Transverse colon (tissue), 4 donors: ENCODE measurements around the gene PPM1A. TPM values are rescaled to one million over a fixed set of nuclear protein-coding genes. Genes with fewer than 3 reads are reported as not detected.
A peak's percentile ranks its signal among the peaks of the same experiment; 100 is the strongest.

Source experiments
- DNase-seq: peaks from one replicate; pipeline ENCODE4 v3.0.0-alpha.2; 2019
- H3K27ac ChIP-seq, 4 donors: fragments of 200-600 bp; sonication (generic); 2 replicates each; pipeline ENCODE4 v1.5.1; 2016 to 2018; ENCODE audit warnings: inconsistent platforms in 4 of 4
- H3K27me3 ChIP-seq: fragments of 200-600 bp; sonication (generic); 2 replicates; pipeline ENCODE4 v1.5.1; 2017; ENCODE audit warnings: inconsistent platforms
- H3K36me3 ChIP-seq, 4 donors: fragments of 200-600 bp; sonication (generic); 2 replicates each; pipeline ENCODE4 v1.5.1; 2017 to 2019; ENCODE audit warnings: inconsistent platforms in 4 of 4
- H3K4me1 ChIP-seq, 4 donors: fragments of 200-600 bp; sonication (generic); 2 replicates each; pipeline ENCODE4 v1.5.1; 2017 to 2020; ENCODE audit warnings: inconsistent platforms in 4 of 4
- H3K4me3 ChIP-seq, 4 donors: fragments of 200-600 bp; sonication (generic); 1 replicate in 1 of 4; 2 replicates in 3 of 4; pipeline versions ENCODE4 v1.5.1 to v1.6.1; 2017 to 2019; ENCODE audit warnings: inconsistent platforms in 4 of 4
- H3K9me3 ChIP-seq, 2 donors: fragments of 200-600 bp; sonication (generic); 2 replicates each; pipeline ENCODE4 v1.5.1; 2017 to 2019; ENCODE audit warnings: inconsistent platforms in 2 of 2
- CTCF ChIP-seq, 5 experiments: fragments of 200-600 bp in 3 of 5; fragments of 450-650 bp in 2 of 5; sonication (generic) in 3 of 5; IDR thresholded peaks; 1 replicate in 2 of 5; 2 replicates in 3 of 5; pipeline ENCODE4 v1.5.1; 2016 to 2017; ENCODE audit warnings: antibody characterized with exemption in 5 of 5, inconsistent platforms in 3 of 5, mild to moderate bottlenecking in 2 of 5, moderate library complexity in 1 of 5
- EP300 ChIP-seq: sonication (generic); formaldehyde crosslinking; IDR thresholded peaks from one replicate; pipeline ENCODE4 v1.6.1; 2017; ENCODE audit warnings: antibody characterized with exemption, low read depth
- POLR2A ChIP-seq: fragments of 450-650 bp; IDR thresholded peaks from one replicate; pipeline ENCODE4 v1.6.1; 2016; ENCODE audit warnings: antibody characterized with exemption, mild to moderate bottlenecking, moderate library complexity
- POLR2AphosphoS5 ChIP-seq, 3 donors: sonication (generic); formaldehyde crosslinking; IDR thresholded peaks; one replicate each; pipeline ENCODE4 v1.6.1; 2016; ENCODE audit warnings: antibody characterized with exemption in 3 of 3
- WGBS, 2 donors: methylation state at CpG; one replicate each; pipeline ENCODE4 v1.1.5; 2018; ENCODE audit warnings: low coverage in 1 of 2; 5-methylcytosine and 5-hydroxymethylcytosine counted together
- in situ Hi-C, 4 donors: fragments of 200-750 bp; cut with MboI; loops; one replicate each; pipeline versions ENCODE4 v1.15.0 to v1.15.1; 2017; ENCODE audit warnings: low sequenced_read_pairs in 3 of 4, low pct_ligation_motif_present in 1 of 4, low pct_unique_long_range_greater_than_20kb in 1 of 4
- intact Hi-C: fragments of 100-400 bp; cut with DNase I; formaldehyde crosslinking; loops from one replicate; pipeline ENCODE4 v1.15.1; 2023; ENCODE audit warnings: low total_unique reads
- total RNA-seq, 4 donors: library from RNA; depleted of rRNA; stranded (reverse); fragments of >200 nt; gene quantifications; one replicate each; pipeline ENCODE4 v1.1.0, GENCODE V29; 2016

The PPM1A gene
- total RNA-seq, 4 donors from 2014 or later: 64.0 to 146 (median 93.2) TPM

DNA sequence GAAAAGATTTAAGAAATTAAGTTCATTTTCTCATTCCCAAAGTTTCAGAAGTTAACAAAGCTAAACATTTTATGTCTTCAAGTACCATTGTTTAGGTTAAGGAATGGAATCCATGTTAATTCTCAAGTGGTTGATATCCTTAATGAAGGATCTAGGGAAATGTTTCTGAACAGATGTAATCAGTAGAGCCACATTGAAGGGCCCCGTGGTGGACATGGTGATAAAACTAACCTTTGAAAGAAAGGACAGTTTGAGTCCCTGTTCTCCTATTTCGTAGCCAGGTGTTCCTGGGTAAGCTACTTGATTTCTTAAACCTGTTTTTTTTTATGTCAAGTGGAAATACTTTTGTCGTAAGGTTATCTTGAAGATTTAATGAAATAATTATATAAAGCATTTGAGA is 4.6 kb downstream of the PPM1A start:
- peaks cover 32 to 61% (median 45%) of the 10 kb centered on the region in 4 donors for H3K4me1 ChIP-seq
- peak overlapping the region; percentile 36 to 61 (median 50) for H3K27ac ChIP-seq
- no peak for TF ChIP-seq EP300
- TF ChIP-seq POLR2A: no peak
- no peak for TF ChIP-seq POLR2AphosphoS5 (IDR thresholded peaks at IDR 0.05)
- TF ChIP-seq CTCF (IDR thresholded peaks at IDR 0.05): no peak
- in situ Hi-C loops (no loop called here), intact Hi-C loops (no loop called here)
- 37 to 58% methylated on average over 3 of the region's 3 CpGs for WGBS, 2 donors
- H3K4me3 ChIP-seq: peak overlapping the region in 1 of 4 donors; percentile 12
- H3K36me3 ChIP-seq: no peaks in the 10 kb centered on the region
- DNase-seq: no peak
- H3K27me3 ChIP-seq: no peaks in the 10 kb centered on the region
- no peaks in the 10 kb centered on the region for H3K9me3 ChIP-seq

- in situ Hi-C loops (no loop called here), intact Hi-C loops (no loop called here)
- no peaks in the 10 kb centered on the region for H3K27me3 ChIP-seq
- peak; percentile 31 for DNase-seq
- H3K4me3 ChIP-seq: peak overlapping the region in 1 of 4 donors; percentile 12
- peaks cover 32 to 66% (median 45%) of the 10 kb centered on the region in 4 donors for H3K4me1 ChIP-seq
- TF ChIP-seq POLR2AphosphoS5 (IDR thresholded peaks at IDR 0.05) (peak in 1 of 3 donors; percentile 49), POLR2A (no peak)
- H3K9me3 ChIP-seq: no peaks in the 10 kb centered on the region
- peak overlapping the region; percentile 36 to 61 (median 50) for H3K27ac ChIP-seq
- WGBS, 2 donors: 55 to 71% methylated on average over 1 of the region's 1 CpG
- no peaks in the 10 kb centered on the region for H3K36me3 ChIP-seq
Observed at GRCh38 chr14:60254176-60254575, 5.2 kb downstream of the PPM1A start.

GRCh38 chr14:60257865-60258264 is 8.8 kb downstream of the PPM1A start:
- Histone ChIP-seq H3K27me3 (no peaks in the 10 kb centered on the region), H3K4me3 (no peak overlapping the region), H3K27ac (no peak overlapping the region), H3K4me1 (peaks cover 21 to 64% (median 26%) of the 10 kb centered on the region in 4 donors), H3K9me3 (no peaks in the 10 kb centered on the region), H3K36me3 (no peaks in the 10 kb centered on the region)
- no peak for DNase-seq
- TF ChIP-seq EP300: no peak
- no peak for TF ChIP-seq CTCF (IDR thresholded peaks at IDR 0.05)
- no peak for TF ChIP-seq POLR2A
- no peak for TF ChIP-seq POLR2AphosphoS5 (IDR thresholded peaks at IDR 0.05)
- in situ Hi-C loops (no loop called here), intact Hi-C loops (no loop called here)
- 80 to 89% methylated on average over 1 of the region's 1 CpG for WGBS, 2 donors

- Histone ChIP-seq H3K27me3 (no peaks in the 10 kb centered on the region), H3K27ac (no peak overlapping the region), H3K36me3 (peaks cover 0 to 4% (median 0%) of the 10 kb centered on the region in 4 donors), H3K4me3 (no peak overlapping the region), H3K4me1 (peaks cover 0 to 21% (median 9%) of the 10 kb centered on the region in 4 donors), H3K9me3 (peaks cover 0 to 4% of the 10 kb centered on the region in 2 donors)
- intact Hi-C loops (no loop called here), in situ Hi-C loops (no loop called here)
- TF ChIP-seq EP300 (no peak), CTCF (IDR thresholded peaks at IDR 0.05) (no peak), POLR2A (no peak)
- DNase-seq: no peak
- WGBS, 2 donors: 96% methylated on average over 1 of the region's 1 CpG; no CpG with 5 or more reads in 1 of the 2 donors
Observed at GRCh38 chr14:60265163-60265562, 16.1 kb downstream of the PPM1A start.
